Mesenchymal stem cell (in vitro differentiated cells and primary cell): ENCODE results near the gene GRK3.
A peak's percentile ranks its signal among the peaks of the same experiment; 100 is the strongest.

ENCODE experiments used
- DNase-seq: peaks from one replicate; pipeline ENCODE4 v3.0.0-alpha.2; 2013
- H2AFZ ChIP-seq: one replicate; pipeline ENCODE4 v1.6.1; 2013; ENCODE audit warnings: low read depth, mild to moderate bottlenecking, control low read depth, inconsistent platforms, low read length, moderate library complexity
- H2AK5ac ChIP-seq: 2 replicates; pipeline ENCODE4 v1.6.1; 2013; ENCODE audit warnings: low read length, moderate library complexity, mild to moderate bottlenecking, inconsistent platforms; ENCODE audit not compliant: severe bottlenecking
- H2BK120ac ChIP-seq: one replicate; pipeline ENCODE4 v1.6.1; 2013; ENCODE audit warnings: low read depth, mild to moderate bottlenecking, inconsistent platforms, low read length, moderate library complexity
- H2BK12ac ChIP-seq, 2 experiments: one replicate each; pipeline ENCODE4 v1.6.1; 2013; ENCODE audit warnings: inconsistent platforms in 2 of 2, low read length in 2 of 2, mild to moderate bottlenecking in 2 of 2, moderate library complexity in 2 of 2, control low read depth in 1 of 2
- H2BK15ac ChIP-seq: one replicate; pipeline ENCODE4 v1.6.1; 2013; ENCODE audit warnings: mild to moderate bottlenecking, low read depth, inconsistent platforms; ENCODE audit not compliant: poor library complexity, severe bottlenecking
- H2BK5ac ChIP-seq: 2 replicates; pipeline ENCODE4 v1.6.1; 2013; ENCODE audit warnings: low read depth, mild to moderate bottlenecking, low read length, control low read depth, inconsistent platforms; ENCODE audit not compliant: poor library complexity, severe bottlenecking
- H3K14ac ChIP-seq, 2 experiments: one replicate each; pipeline ENCODE4 v1.6.1; 2013; ENCODE audit warnings: inconsistent platforms in 2 of 2, low read length in 2 of 2, control low read depth in 1 of 2, mild to moderate bottlenecking in 1 of 2, moderate library complexity in 1 of 2
- H3K18ac ChIP-seq, 2 experiments: one replicate each; pipeline ENCODE4 v1.6.1; 2013; ENCODE audit warnings: inconsistent platforms in 2 of 2, low read length in 2 of 2, control low read depth in 1 of 2, low read depth in 1 of 2, mild to moderate bottlenecking in 1 of 2
- H3K23ac ChIP-seq, 2 experiments: one replicate each; pipeline ENCODE4 v1.6.1; 2013; ENCODE audit warnings: inconsistent platforms in 2 of 2, low read length in 2 of 2, mild to moderate bottlenecking in 2 of 2, moderate library complexity in 2 of 2, control low read depth in 1 of 2
- H3K27ac ChIP-seq: 2 replicates; pipeline ENCODE4 v1.5.1; 2013; ENCODE audit warnings: mild to moderate bottlenecking, moderate library complexity, low read length, control low read depth, inconsistent platforms; ENCODE audit not compliant: poor library complexity, severe bottlenecking
- H3K27me3 ChIP-seq, 2 experiments: 2 replicates each; pipeline versions ENCODE4 v1.6.1 to v1.7.0; 2013; ENCODE audit warnings: low read length in 2 of 2, mild to moderate bottlenecking in 2 of 2, moderate library complexity in 2 of 2, control low read depth in 1 of 2, inconsistent platforms in 1 of 2; ENCODE audit not compliant: control insufficient read depth in 1 of 2, insufficient read depth in 1 of 2
- H3K36me3 ChIP-seq, 2 experiments: 2 replicates each; pipeline versions ENCODE4 v1.6.1 to v1.7.0; 2013; ENCODE audit warnings: low read length in 2 of 2, control low read depth in 1 of 2, inconsistent platforms in 1 of 2, low read depth in 1 of 2, mild to moderate bottlenecking in 1 of 2; ENCODE audit not compliant: insufficient read depth in 2 of 2, control insufficient read depth in 1 of 2
- H3K4ac ChIP-seq, 2 experiments: one replicate each; pipeline ENCODE4 v1.6.1; 2013; ENCODE audit warnings: inconsistent platforms in 2 of 2, low read length in 2 of 2, mild to moderate bottlenecking in 2 of 2, moderate library complexity in 2 of 2, control low read depth in 1 of 2, low read depth in 1 of 2
- H3K4me1 ChIP-seq: 2 replicates; pipeline ENCODE4 v1.6.1; 2013; ENCODE audit warnings: low read depth, low read length, control low read depth; ENCODE audit not compliant: control insufficient read depth, insufficient read depth
- H3K4me2 ChIP-seq: 2 replicates; pipeline ENCODE4 v1.6.1; 2013; ENCODE audit warnings: low read length, mild to moderate bottlenecking, inconsistent platforms; ENCODE audit not compliant: poor library complexity, severe bottlenecking
- H3K4me3 ChIP-seq, 2 experiments: 2 replicates each; pipeline versions ENCODE4 v1.5.1 to v1.7.0; 2013; ENCODE audit warnings: low read length in 2 of 2, mild to moderate bottlenecking in 2 of 2, control low read depth in 1 of 2, low read depth in 1 of 2; ENCODE audit not compliant: insufficient read depth in 1 of 2
- H3K79me1 ChIP-seq: replicated peaks from 2 replicates; pipeline ENCODE4 v1.6.1; 2013; ENCODE audit warnings: mild to moderate bottlenecking, control low read depth, low read length, inconsistent platforms; ENCODE audit not compliant: poor library complexity, severe bottlenecking
- H3K9ac ChIP-seq: 2 replicates; pipeline ENCODE4 v1.7.0; 2013; ENCODE audit warnings: mild to moderate bottlenecking, low read length, moderate library complexity
- H3K9me3 ChIP-seq: 2 replicates; pipeline ENCODE4 v1.7.0; 2013; ENCODE audit warnings: mild to moderate bottlenecking, low read length; ENCODE audit not compliant: control insufficient read depth
- H4K8ac ChIP-seq: one replicate; pipeline ENCODE4 v1.6.1; 2013; ENCODE audit warnings: inconsistent platforms, mild to moderate bottlenecking, low read length, moderate library complexity
- H4K91ac ChIP-seq: one replicate; pipeline ENCODE4 v1.6.1; 2013; ENCODE audit warnings: mild to moderate bottlenecking, low read length, inconsistent platforms
- WGBS: methylation state at CpG from one replicate; pipeline ENCODE4 v1.1.7; 2013; ENCODE audit warnings: mixed read lengths; 5-methylcytosine and 5-hydroxymethylcytosine counted together

The GRK3 gene

GRCh38 chr22:25697978-25698377 lies 133.5 kb downstream of the GRK3 start:
- Histone ChIP-seq H3K27ac (no peak overlapping the region), H3K9ac (no peak overlapping the region), H3K9me3 (no peaks in the 10 kb centered on the region), H2BK15ac (no peak overlapping the region), H4K91ac (no peak overlapping the region), H3K79me1 (no peaks in the 10 kb centered on the region), H2BK120ac (no peak overlapping the region), H2AK5ac (no peak overlapping the region), H3K4me2 (no peak overlapping the region), H3K4ac (no peak overlapping the region), H4K8ac (no peak overlapping the region), H2AFZ (no peak overlapping the region), H3K18ac (no peak overlapping the region), H3K36me3 (peaks cover 0 to 8% of the 10 kb centered on the region in 2 experiments), H3K4me1 (no peaks in the 10 kb centered on the region), H3K14ac (no peak overlapping the region), H2BK5ac (no peak overlapping the region), H3K27me3 (peaks cover 0 to 17% of the 10 kb centered on the region in 2 experiments), H3K23ac (no peak overlapping the region), H2BK12ac (no peak overlapping the region), H3K4me3 (peak overlapping the region in 1 of 2 experiments; percentile 31)
- WGBS = 90% methylated on average over 2 of the region's 2 CpGs
- DNase-seq = no peak

- H3K27ac ChIP-seq = no peak overlapping the region
- H3K23ac ChIP-seq = no peak overlapping the region
- no peak overlapping the region for H2BK12ac ChIP-seq
- no peak for DNase-seq
- no peak overlapping the region for H4K8ac ChIP-seq
- H2AFZ ChIP-seq = no peak overlapping the region
- no peak overlapping the region for H3K4me2 ChIP-seq
- no peak overlapping the region for H2AK5ac ChIP-seq
- H2BK15ac ChIP-seq = no peak overlapping the region
- no peak overlapping the region for H3K14ac ChIP-seq
- no peak overlapping the region for H4K91ac ChIP-seq
- no peak overlapping the region for H2BK120ac ChIP-seq
- peak overlapping the region in 1 of 2 experiments; percentile 31 for H3K4me3 ChIP-seq
- no peak overlapping the region for H2BK5ac ChIP-seq
- peaks cover 0 to 17% of the 10 kb centered on the region in 2 experiments for H3K27me3 ChIP-seq
- H3K9ac ChIP-seq = no peak overlapping the region
- peaks cover 0 to 8% of the 10 kb centered on the region in 2 experiments for H3K36me3 ChIP-seq
- no peaks in the 10 kb centered on the region for H3K79me1 ChIP-seq
- no peak overlapping the region for H3K18ac ChIP-seq
- no peaks in the 10 kb centered on the region for H3K9me3 ChIP-seq
- no peak overlapping the region for H3K4ac ChIP-seq
- H3K4me1 ChIP-seq = no peaks in the 10 kb centered on the region
- 94% methylated on average over 7 of the region's 7 CpGs for WGBS
Observed at GRCh38 chr22:25698461-25698860, 134.0 kb downstream of the GRK3 start.

- Histone ChIP-seq H3K27me3 (peaks cover 0 to 17% of the 10 kb centered on the region in 2 experiments), H3K4ac (no peak overlapping the region), H2AK5ac (no peak overlapping the region), H3K27ac (no peak overlapping the region), H3K4me3 (no peak overlapping the region), H4K91ac (no peak overlapping the region), H3K9ac (no peak overlapping the region), H3K4me2 (no peak overlapping the region), H4K8ac (no peak overlapping the region), H2BK15ac (no peak overlapping the region), H2AFZ (no peak overlapping the region), H3K36me3 (peaks cover 0 to 8% of the 10 kb centered on the region in 2 experiments), H3K79me1 (no peaks in the 10 kb centered on the region), H3K18ac (no peak overlapping the region), H3K14ac (peak overlapping the region in 1 of 2 experiments; percentile 91), H3K23ac (no peak overlapping the region), H3K9me3 (no peaks in the 10 kb centered on the region), H2BK12ac (no peak overlapping the region), H3K4me1 (no peaks in the 10 kb centered on the region), H2BK120ac (no peak overlapping the region), H2BK5ac (no peak overlapping the region)
- 98% methylated on average over 6 of the region's 6 CpGs for WGBS
- no peak for DNase-seq
Observed at GRCh38 chr22:25698978-25699377, 134.5 kb downstream of the GRK3 start.

- H3K23ac ChIP-seq = no peak overlapping the region
- H3K4ac ChIP-seq = no peak overlapping the region
- H3K4me2 ChIP-seq = no peak overlapping the region
- H4K91ac ChIP-seq = no peak overlapping the region
- H3K18ac ChIP-seq = no peak overlapping the region
- no peaks in the 10 kb centered on the region for H3K4me1 ChIP-seq
- H4K8ac ChIP-seq = no peak overlapping the region
- no peak for DNase-seq
- H3K4me3 ChIP-seq = peak overlapping the region in 1 of 2 experiments; percentile 17
- H2AK5ac ChIP-seq = no peak overlapping the region
- H3K14ac ChIP-seq = no peak overlapping the region
- H3K36me3 ChIP-seq = no peaks in the 10 kb centered on the region
- peak overlapping the region; percentile 44 for H3K9ac ChIP-seq
- H2BK5ac ChIP-seq = no peak overlapping the region
- no peak overlapping the region for H3K27ac ChIP-seq
- H2BK15ac ChIP-seq = no peak overlapping the region
- no peak overlapping the region for H2BK120ac ChIP-seq
- peaks cover 0 to 17% of the 10 kb centered on the region in 2 experiments for H3K27me3 ChIP-seq
- no peaks in the 10 kb centered on the region for H3K9me3 ChIP-seq
- no peak overlapping the region for H2AFZ ChIP-seq
- no peaks in the 10 kb centered on the region for H3K79me1 ChIP-seq
- 89% methylated on average over 10 of the region's 13 CpGs for WGBS
- no peak overlapping the region for H2BK12ac ChIP-seq
Observed at GRCh38 chr22:25701056-25701780, 136.7 kb downstream of the GRK3 start.
